Kidney (tissue), 14 donors: ENCODE measurements around the gene AKAP13. TPM values are rescaled to one million over a fixed set of nuclear protein-coding genes. Genes with fewer than 3 reads are reported as not detected.

Experiments
- DNase-seq, 5 donors: peaks; one replicate each; pipeline ENCODE4 v3.0.0-alpha.2; 2013 to 2020
- FAIRE-seq: peaks from 2 replicates; lab custom pipeline; 2012; peaks lifted over from hg19 to GRCh38; lab: Jason Lieb, UNC
- H3K27ac ChIP-seq, 2 donors: one replicate each; pipeline ENCODE4 v1.7.0; 2013; ENCODE audit warnings: low read depth in 2 of 2, low read length in 2 of 2, inconsistent platforms in 1 of 2
- H3K27me3 ChIP-seq: one replicate; pipeline ENCODE4 v1.7.1; 2013; ENCODE audit warnings: low read length, inconsistent platforms; ENCODE audit not compliant: control insufficient read depth, insufficient read depth
- H3K36me3 ChIP-seq, 3 donors: one replicate each; pipeline versions ENCODE4 v1.7.0 to v1.7.1; 2013; ENCODE audit warnings: low read length in 3 of 3, control low read depth in 1 of 3, inconsistent platforms in 1 of 3; ENCODE audit not compliant: insufficient read depth in 3 of 3, control insufficient read depth in 2 of 3
- H3K4me1 ChIP-seq, 3 donors: one replicate each; pipeline versions ENCODE4 v1.7.0 to v1.7.1; 2013; ENCODE audit warnings: low read length in 3 of 3, inconsistent platforms in 1 of 3, low read depth in 1 of 3; ENCODE audit not compliant: control insufficient read depth in 2 of 3, insufficient read depth in 2 of 3
- H3K4me3 ChIP-seq, 3 donors: one replicate each; pipeline versions ENCODE4 v1.7.0 to v1.8.1; 2013; ENCODE audit warnings: low read length in 3 of 3, control low read depth in 1 of 3, inconsistent platforms in 1 of 3
- H3K9ac ChIP-seq, 3 donors: one replicate each; pipeline versions ENCODE4 v1.7.0 to v1.7.1; 2013; ENCODE audit warnings: low read length in 3 of 3, control low read depth in 1 of 3, inconsistent platforms in 1 of 3
- H3K9me3 ChIP-seq, 3 donors: one replicate each; pipeline versions ENCODE4 v1.7.0 to v1.7.1; 2013; ENCODE audit warnings: low read length in 3 of 3, control low read depth in 1 of 3, inconsistent platforms in 1 of 3; ENCODE audit not compliant: control insufficient read depth in 2 of 3, insufficient read depth in 1 of 3
- CTCF ChIP-seq: IDR thresholded peaks from 3 replicates; pipeline ENCODE4 v1.5.1; 2012; ENCODE audit warnings: mild to moderate bottlenecking, moderate library complexity, borderline replicate concordance; ENCODE audit not compliant: insufficient read depth; ENCODE audit errors: extremely low read depth
- intact Hi-C: fragments of 100-400 bp; cut with DNase I; formaldehyde crosslinking; loops from one replicate; pipeline ENCODE4 v1.11.1; 2022
- polyA plus RNA-seq: library from polyadenylated mRNA; stranded (reverse); fragments of 350-450 nt; fragmentation: Illumina TruSeq; extraction: RNeasy Lipid Tissue Mini Kit (QIAGEN cat#74804); gene quantifications from one replicate; pipeline ENCODE4 v1.2.3, GENCODE V29; 2014; ENCODE audit warnings: low read depth, low replicate concordance; ENCODE audit not compliant: insufficient read depth
- total RNA-seq: library from RNA; stranded (reverse); fragmentation: NEBNext Ultra II Directional; extraction: Animal tissue kit (Norgen Biotek cat#: 25700); gene quantifications from one replicate; pipeline ENCODE4 v1.2.1, GENCODE V29; 2021
- donor health status: control.
- donor health status: control.
- donor health status: control.
- donor health status: control.
- donor health status: control.
- donor health status: DM: yes; HTN: yes; CAD: no.
- donor health status: Normal renal cell carcinoma (clear cell type).

AKAP13 gene
- total and polyA plus RNA-seq, 2 donors from 2014 or later, result 18.8 to 174 TPM

GRCh38 chr15:85748729-85749128 is 368.3 kb downstream of the AKAP13 start:
- DNase-seq, result peak in 1 of 5 donors; percentile 68

GRCh38 chr15:85749261-85750151 is 369.1 kb downstream of the AKAP13 start:
- intact Hi-C loops, result no loop called here
- Histone ChIP-seq H3K27me3 (no peaks in the 10 kb centered on the region), H3K36me3 (peaks cover 9 to 33% (median 19%) of the 10 kb centered on the region in 3 donors), H3K4me3 (no peak overlapping the region), H3K27ac (peak overlapping the region in 1 of 2 donors; percentile 70), H3K9ac (no peak overlapping the region), H3K4me1 (peaks cover 0 to 11% (median 10%) of the 10 kb centered on the region in 3 donors), H3K9me3 (no peaks in the 10 kb centered on the region)
- no peak for TF ChIP-seq CTCF
- DNase-seq, result peak in 3 of 5 donors; percentile 37 to 80 (median 73)
- FAIRE-seq, result no peak

More at GRCh38 chr15:85748729-85749128, 368.3 kb downstream of the AKAP13 start:
- Histone ChIP-seq H3K4me1 (peaks cover 0 to 11% (median 10%) of the 10 kb centered on the region in 3 donors), H3K4me3 (no peak overlapping the region), H3K9ac (no peak overlapping the region), H3K27ac (peak overlapping the region in 1 of 2 donors; percentile 2), H3K9me3 (no peaks in the 10 kb centered on the region), H3K27me3 (no peaks in the 10 kb centered on the region), H3K36me3 (peaks cover 13 to 37% (median 24%) of the 10 kb centered on the region in 3 donors)
- FAIRE-seq, result no peak
- no peak for TF ChIP-seq CTCF
- intact Hi-C loops, result no loop called here

GRCh38 chr15:85750319-85751290 is 370.2 kb downstream of the AKAP13 start:
- Histone ChIP-seq H3K4me1 (peaks cover 0 to 11% (median 10%) of the 10 kb centered on the region in 3 donors), H3K27me3 (no peaks in the 10 kb centered on the region), H3K27ac (peak overlapping the region in 1 of 2 donors; percentile 51), H3K9me3 (no peaks in the 10 kb centered on the region), H3K36me3 (peaks cover 3 to 22% (median 9%) of the 10 kb centered on the region in 3 donors), H3K4me3 (peak overlapping the region in 1 of 3 donors; percentile 6), H3K9ac (no peak overlapping the region)
- intact Hi-C loops, result no loop called here
- FAIRE-seq (no peak), DNase-seq (peak; percentile 64 to 94 (median 69))
- no peak for TF ChIP-seq CTCF
